Measurements from ENCODE around the gene TPK1. TPM values are rescaled to one million over a fixed set of nuclear protein-coding genes. Genes with fewer than 3 reads are reported as not detected.

The TPK1 gene
- polyA plus RNA-seq, 1 donor from 2014 or later: 3.5 TPM

- no peaks in the 10 kb centered on the region for H3F3A ChIP-seq (ENCODE audit: insufficient read depth, low read length, poor library complexity, severe bottlenecking)
- no peak overlapping the region for H3K9ac ChIP-seq (ENCODE audit: low read length)
- H3K27ac ChIP-seq (ENCODE audit: low read length): no peak overlapping the region
- H3K79me2 ChIP-seq (replicated peaks; ENCODE audit: insufficient read depth, low read length): no peaks in the 10 kb centered on the region
- H3K27me3 ChIP-seq (ENCODE audit: insufficient read depth, low read depth, low read length): no peaks in the 10 kb centered on the region
- H3K4me2 ChIP-seq (ENCODE audit: low read length): no peak overlapping the region
- no peak overlapping the region for H3K4me3 ChIP-seq (ENCODE audit: low read length)
- H3K9me3 ChIP-seq (ENCODE audit: low read length): no peaks in the 10 kb centered on the region
- H3K36me3 ChIP-seq (ENCODE audit: insufficient read depth, low read length): no peaks in the 10 kb centered on the region
- H4K20me1 ChIP-seq (ENCODE audit: insufficient read depth): no peaks in the 10 kb centered on the region
- no peak overlapping the region for H2AFZ ChIP-seq (ENCODE audit: low read depth, low read length)
- H3K9me2 ChIP-seq (ENCODE audit: insufficient read depth, low read length): no peaks in the 10 kb centered on the region
- TF ChIP-seq RAD21 (conservative IDR thresholded peaks at IDR 0.05) (no peak), REST (IDR thresholded peaks at IDR 0.05; ENCODE audit: borderline replicate concordance) (no peak), SMC3 (conservative IDR thresholded peaks at IDR 0.05; ENCODE audit: poor library complexity) (no peak), EP300 (conservative IDR thresholded peaks at IDR 0.05; ENCODE audit: poor library complexity, severe bottlenecking) (no peak)
Observed at GRCh38 chr7:144853542-144853941, 17.7 kb upstream of the TPK1 start.

GRCh38 chr7:144848078-144848477 lies 12.2 kb upstream of the TPK1 start:
- Histone ChIP-seq H3K79me2 (replicated peaks; ENCODE audit: insufficient read depth, low read length) (no peaks in the 10 kb centered on the region), H2AFZ (ENCODE audit: low read depth, low read length) (no peak overlapping the region), H3K9me2 (ENCODE audit: insufficient read depth, low read length) (no peaks in the 10 kb centered on the region), H3K4me2 (ENCODE audit: low read length) (no peak overlapping the region), H3K27me3 (ENCODE audit: insufficient read depth, low read depth, low read length) (no peaks in the 10 kb centered on the region), H3F3A (ENCODE audit: insufficient read depth, low read length, poor library complexity, severe bottlenecking) (no peaks in the 10 kb centered on the region), H3K27ac (ENCODE audit: low read length) (no peak overlapping the region), H3K9me3 (ENCODE audit: low read length) (no peaks in the 10 kb centered on the region), H4K20me1 (ENCODE audit: insufficient read depth) (no peaks in the 10 kb centered on the region), H3K9ac (ENCODE audit: low read length) (no peak overlapping the region), H3K4me3 (ENCODE audit: low read length) (no peak overlapping the region), H3K36me3 (ENCODE audit: insufficient read depth, low read length) (no peaks in the 10 kb centered on the region)
- TF ChIP-seq CTCF (IDR thresholded peaks at IDR 0.05; ENCODE audit: poor library complexity, severe bottlenecking): no peak
- TF ChIP-seq POLR2AphosphoS5 (IDR thresholded peaks at IDR 0.05): no peak
- TF ChIP-seq MXI1 (conservative IDR thresholded peaks at IDR 0.05; ENCODE audit: poor library complexity, severe bottlenecking): no peak
- TF ChIP-seq SMC3 (conservative IDR thresholded peaks at IDR 0.05; ENCODE audit: poor library complexity): no peak
- no peak for TF ChIP-seq EZH2 (IDR thresholded peaks at IDR 0.05; ENCODE audit: borderline replicate concordance, insufficient read depth, low read length, poor library complexity, severe bottlenecking)
- no peak for TF ChIP-seq RAD21 (conservative IDR thresholded peaks at IDR 0.05)
- TF ChIP-seq EP300 (conservative IDR thresholded peaks at IDR 0.05; ENCODE audit: poor library complexity, severe bottlenecking): no peak
- TF ChIP-seq REST (IDR thresholded peaks at IDR 0.05; ENCODE audit: borderline replicate concordance): no peak
